GM20431 (cell line): ENCODE measurements around the gene IGFBP3.

Experiments used
- in situ Hi-C: fragments of 300-500 bp; cut with MseI, MboI; formaldehyde crosslinking; loops from one replicate; pipeline ENCODE4 v1.15.0; 2020; ENCODE audit warnings: low sequenced_read_pairs; ENCODE audit not compliant: unreplicated experiment

The IGFBP3 gene

DNA sequence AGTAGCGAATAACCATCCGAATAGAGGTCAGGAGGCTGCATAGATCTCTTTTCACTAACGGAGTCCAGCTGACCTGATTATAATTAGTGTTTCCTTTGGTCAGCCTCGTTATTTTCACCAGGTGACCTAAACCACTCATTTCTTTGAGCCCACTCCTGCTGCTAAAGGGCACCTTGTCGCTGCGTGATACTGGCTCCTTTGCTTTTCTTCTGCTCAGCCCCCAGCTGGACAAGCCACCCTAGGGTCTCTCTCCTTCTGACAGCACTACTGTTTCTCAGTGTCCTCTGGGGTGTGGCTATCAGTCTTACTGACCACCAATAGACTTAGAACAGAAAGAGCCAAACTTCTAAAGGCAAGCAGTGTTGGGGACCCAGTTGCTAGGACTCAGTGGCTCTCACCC lies 2.7 kb upstream of the IGFBP3 start:
- in situ Hi-C loops: loop anchor here (25.0 kb wide), 2 partner anchors 1163 to 1263 kb away; no protein-coding TSS in a partner anchor

DNA sequence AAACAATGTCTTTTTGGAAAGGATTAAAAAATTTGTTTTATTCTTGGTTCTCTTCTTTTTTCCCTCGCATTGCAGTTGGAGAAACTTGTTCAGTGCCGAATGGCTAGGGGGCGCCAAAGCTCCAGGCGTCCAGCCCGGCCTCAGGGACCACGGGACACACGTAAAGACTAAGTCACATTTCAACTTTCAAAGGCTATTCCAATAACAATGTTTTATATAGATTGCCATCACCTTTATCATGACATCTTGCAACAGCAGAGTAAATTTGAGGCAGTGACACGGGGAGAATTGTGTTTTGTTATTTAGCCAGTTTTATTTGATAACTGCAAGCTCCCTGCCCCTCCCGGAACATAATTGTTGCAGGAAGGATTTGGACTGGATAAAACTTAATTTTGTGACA lies 2.2 kb upstream of the IGFBP3 start:
- in situ Hi-C loops: loop anchor here (25.0 kb wide), 2 partner anchors 1164 to 1264 kb away; no protein-coding TSS in a partner anchor

DNA sequence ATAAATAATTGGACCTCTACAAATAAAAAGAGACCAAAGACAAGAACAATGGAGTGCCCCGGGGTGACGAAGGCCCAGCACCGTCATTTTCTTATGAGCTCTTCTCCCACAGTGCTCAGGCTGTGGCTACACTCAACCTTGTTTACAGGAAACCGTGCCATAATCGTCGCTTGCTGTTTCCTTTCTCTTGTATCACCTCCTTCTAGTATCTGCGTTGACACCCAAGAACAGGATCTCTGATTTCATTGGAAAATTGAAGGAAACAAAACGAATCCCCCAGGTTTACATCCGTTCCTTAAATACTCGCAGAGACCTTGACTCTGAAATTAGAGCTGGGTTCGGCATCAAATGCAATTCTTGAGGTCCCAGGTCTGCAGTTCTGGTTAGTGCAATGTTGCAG lies 1.7 kb upstream of the IGFBP3 start:
- in situ Hi-C loops: loop anchor here (25.0 kb wide), 2 partner anchors 1164 to 1264 kb away; no protein-coding TSS in a partner anchor

DNA sequence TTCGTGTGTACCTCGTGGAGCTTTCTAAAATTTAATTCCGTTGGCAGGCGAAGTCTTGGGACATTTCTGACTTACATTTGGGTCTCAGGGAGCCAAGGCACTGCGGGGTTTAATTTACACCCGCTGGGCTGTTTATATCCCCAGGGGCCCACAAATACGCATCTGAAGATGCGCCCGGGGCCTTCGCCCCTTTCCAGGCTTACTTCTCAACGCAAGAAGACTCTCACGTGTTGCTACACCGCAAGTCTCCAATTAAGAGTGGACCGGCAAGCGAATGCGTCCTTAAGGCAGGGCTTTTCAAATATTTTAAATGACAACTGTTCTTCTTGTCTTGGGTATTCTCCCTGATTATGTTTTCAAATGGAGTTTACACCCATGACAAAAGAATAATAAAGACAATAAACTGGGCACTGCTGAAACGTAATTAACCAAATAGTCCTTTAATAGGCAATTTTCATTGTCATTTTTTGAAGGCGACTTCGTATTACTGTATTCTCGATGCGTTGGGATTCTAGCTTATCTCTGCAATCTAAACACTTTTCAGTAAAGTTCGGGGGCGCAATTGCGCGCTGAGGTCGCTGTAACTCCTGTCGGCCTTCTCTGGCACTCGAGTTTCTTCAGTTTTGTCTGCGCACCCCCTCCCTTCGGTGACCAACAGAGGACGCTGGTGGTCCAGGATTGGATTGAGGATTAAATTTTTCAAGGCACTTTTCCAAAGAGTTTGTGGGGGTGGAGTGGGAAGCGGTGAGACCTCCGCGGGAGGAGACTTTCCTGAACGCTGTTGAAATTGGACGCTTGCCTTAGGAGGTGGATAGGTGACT lies 837 bp upstream of the IGFBP3 start:
- in situ Hi-C loops: loop anchor here (25.0 kb wide), 2 partner anchors 1165 to 1265 kb away; no protein-coding TSS in a partner anchor

DNA sequence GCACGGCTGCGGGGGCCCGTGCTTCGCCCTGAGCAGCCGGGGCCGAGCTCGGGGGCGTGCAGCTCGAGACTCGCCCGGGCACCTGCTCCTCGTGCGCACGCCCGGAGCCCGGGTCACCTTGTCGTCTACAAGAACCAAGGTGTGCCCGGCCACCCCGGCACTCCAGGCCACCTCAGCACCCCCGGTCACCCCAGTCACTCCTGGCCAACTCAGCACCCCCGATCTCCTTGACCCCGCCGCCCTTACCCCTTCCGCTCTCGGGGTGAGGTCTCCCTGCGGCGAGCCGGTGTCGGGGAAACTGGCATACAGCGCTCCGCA lies 268 bp upstream of the IGFBP3 start:
- in situ Hi-C loops: loop anchor here (25.0 kb wide), 2 partner anchors 1166 to 1266 kb away; no protein-coding TSS in a partner anchor

DNA sequence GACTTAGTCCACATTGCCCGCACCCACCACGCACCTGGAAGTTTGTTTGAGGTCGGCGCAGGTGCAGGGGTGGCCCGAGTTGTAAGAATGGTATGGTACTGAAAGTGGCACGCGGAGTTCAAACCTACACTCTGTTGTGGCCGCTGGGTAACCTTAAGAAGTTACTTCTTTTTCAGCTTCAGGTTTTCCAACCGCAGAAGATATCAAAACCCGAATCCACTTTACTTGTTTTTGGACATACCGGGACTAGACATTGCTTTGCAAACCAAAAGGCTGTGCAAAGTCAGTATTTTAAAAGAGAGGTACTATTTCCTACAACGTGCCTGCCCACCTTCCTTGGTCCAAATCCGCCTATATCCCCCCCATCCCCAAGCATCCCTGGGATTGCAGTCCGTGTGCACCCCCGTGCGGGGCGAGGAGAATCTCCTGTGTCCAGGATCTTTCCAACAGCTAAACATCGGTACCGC lies 1.0 kb downstream of the IGFBP3 start:
- in situ Hi-C loops: loop anchor here (10.0 to 25.0 kb wide), 3 partner anchors 435 to 1267 kb away; no protein-coding TSS in a partner anchor

DNA sequence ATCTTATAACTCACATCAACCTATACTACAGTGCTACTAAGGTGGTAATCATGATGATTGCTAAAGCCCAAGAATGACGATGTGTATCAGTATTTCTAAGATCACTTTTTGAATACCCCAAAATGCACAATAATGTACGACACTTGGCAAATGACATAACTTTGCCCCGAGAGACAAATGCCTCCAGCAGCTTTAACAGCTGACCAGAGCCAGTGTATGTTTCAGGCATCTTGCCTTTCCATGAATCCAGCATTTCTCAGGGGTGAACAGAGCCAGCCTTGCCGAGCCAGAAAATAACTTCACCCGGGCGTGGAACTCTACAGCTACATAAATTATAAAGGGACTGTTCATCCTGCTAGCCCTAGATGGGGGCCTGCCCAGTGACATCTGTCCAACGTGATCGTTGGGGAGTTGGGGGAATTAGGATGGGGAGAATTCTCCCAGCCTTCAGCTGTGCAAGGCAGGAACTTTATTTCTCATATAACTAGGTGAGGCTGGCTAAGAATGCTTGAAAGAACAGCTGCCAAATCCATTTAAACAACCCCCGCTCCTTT lies 1.8 kb downstream of the IGFBP3 start:
- in situ Hi-C loops: loop anchor here (10.0 to 25.0 kb wide), 3 partner anchors 435 to 1268 kb away; no protein-coding TSS in a partner anchor

DNA sequence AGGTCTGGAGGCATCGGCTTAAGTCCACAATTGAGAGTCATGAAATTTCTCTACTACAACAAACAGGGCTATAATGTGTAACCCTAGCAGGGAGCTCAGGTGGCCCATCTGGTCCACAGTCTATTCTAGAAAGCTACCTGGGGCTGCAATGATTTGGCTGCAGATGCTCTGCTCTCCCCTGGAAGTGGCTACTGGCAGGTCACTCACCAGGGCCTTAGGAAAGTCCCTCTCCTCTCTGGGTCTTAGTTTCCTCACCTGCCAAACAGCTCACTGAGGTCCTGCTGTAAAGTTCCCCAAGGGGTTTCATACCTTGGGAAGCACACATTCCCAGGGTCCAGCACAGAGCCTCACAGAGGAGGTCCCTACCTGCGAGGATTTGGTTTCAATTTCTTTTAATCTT lies 2.5 kb downstream of the IGFBP3 start:
- in situ Hi-C loops: loop anchor here (10.0 to 25.0 kb wide), 3 partner anchors 436 to 1269 kb away; no protein-coding TSS in a partner anchor

DNA sequence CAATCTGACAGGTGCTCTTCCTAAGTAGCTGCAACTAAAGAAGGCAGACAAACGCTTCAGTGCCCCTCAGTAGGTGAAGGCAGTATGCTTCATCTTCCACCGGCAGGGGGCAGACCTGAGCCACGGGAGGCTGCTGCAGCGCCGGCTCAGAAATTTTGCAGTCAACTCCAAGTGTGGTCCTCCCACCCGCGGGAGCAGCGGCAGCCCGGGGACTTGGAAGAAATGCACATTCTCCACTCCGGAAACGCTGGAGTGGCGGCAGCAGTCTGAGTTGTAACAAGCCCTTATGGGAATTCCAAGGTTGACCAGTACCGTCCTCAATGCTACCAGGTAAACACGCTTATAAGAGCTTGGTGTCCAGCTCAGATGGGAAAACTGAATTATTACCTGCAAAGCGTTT lies 3.4 kb downstream of the IGFBP3 start:
- in situ Hi-C loops: loop anchor here (10.0 to 25.0 kb wide), 3 partner anchors 437 to 1270 kb away; no protein-coding TSS in a partner anchor

DNA sequence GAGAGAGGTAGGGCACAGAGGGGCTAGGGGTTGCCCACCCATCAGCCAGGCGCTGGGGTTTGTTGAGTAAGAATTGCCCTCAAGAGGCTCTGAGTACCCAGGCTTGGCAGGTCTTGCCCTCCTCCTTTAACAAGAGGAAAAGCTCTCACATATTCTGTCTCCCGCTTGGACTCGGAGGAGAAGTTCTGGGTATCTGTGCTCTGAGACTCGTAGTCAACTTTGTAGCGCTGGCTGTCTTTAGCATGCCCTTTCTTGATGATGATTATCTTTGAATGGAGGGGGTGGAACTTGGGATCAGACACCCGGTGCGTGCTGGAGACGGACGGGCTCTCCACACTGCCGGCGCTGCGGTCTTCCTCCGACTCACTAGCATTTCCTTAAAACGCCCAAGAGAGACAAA lies 4.0 kb downstream of the IGFBP3 start:
- in situ Hi-C loops: loop anchor here (10.0 to 25.0 kb wide), 3 partner anchors 438 to 1270 kb away; no protein-coding TSS in a partner anchor

DNA sequence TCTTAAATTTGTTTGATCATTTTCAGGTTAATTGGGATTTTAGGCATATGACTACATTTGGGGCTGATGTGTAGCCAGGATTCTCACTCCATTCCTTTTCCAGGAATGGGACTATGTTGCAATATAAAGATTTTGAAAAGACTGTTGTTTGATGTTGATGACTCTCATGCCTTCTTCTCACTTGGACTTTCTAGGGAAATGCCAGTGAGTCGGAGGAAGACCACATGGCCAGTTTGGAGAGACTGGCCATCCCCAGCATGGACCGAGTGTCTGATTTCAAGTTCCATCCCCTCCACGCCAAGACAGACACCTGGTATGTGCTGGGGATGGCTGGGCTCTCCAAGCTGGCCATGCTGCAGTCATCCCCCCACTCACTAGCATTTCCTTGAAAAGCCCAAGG lies 5.5 kb downstream of the IGFBP3 start:
- in situ Hi-C loops: loop anchor here (10.0 to 25.0 kb wide), 3 partner anchors 439 to 1272 kb away; no protein-coding TSS in a partner anchor

DNA sequence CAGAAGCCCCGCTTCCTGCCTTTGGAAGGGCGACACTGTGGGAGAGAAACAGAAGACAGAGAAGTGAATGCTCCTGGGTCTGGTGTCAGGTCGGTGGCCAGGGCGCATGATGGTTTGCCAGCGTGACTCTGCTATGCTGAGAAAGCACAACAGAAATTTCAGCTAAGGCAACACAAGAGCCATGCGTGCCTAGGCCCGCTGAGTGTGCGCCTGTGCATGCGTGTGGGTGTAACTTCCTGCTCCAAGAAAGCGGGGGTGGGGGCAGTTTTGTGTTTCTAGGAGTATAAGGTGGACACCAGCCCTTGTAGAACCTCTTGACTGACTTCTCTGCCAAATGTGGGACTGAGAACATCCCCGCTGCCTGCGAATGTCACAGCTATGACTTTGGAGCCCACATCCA lies 6.2 kb downstream of the IGFBP3 start:
- in situ Hi-C loops: loop anchor here (10.0 to 25.0 kb wide), 3 partner anchors 440 to 1272 kb away; no protein-coding TSS in a partner anchor

DNA sequence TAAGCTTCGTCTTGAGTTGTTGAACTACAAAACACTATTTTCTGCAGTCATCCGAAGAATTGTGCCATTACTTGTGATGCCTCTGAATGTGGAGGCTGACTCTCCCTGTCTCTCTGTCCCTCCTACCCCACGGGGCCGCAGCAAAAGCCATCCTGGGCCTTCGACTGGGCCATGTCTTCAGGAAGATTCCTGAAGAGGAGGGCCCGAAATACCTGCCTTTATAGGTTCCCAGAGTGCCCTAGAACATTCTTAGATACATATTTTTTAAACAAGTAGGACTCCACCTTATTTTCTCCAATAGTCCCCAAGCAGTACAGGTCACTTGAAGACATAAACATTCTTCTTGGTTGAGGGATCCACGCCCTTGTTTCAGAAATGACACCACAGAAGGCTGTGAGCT lies 8.1 kb downstream of the IGFBP3 start:
- in situ Hi-C loops: loop anchor here (10.0 to 25.0 kb wide), 3 partner anchors 442 to 1274 kb away; no protein-coding TSS in a partner anchor

DNA sequence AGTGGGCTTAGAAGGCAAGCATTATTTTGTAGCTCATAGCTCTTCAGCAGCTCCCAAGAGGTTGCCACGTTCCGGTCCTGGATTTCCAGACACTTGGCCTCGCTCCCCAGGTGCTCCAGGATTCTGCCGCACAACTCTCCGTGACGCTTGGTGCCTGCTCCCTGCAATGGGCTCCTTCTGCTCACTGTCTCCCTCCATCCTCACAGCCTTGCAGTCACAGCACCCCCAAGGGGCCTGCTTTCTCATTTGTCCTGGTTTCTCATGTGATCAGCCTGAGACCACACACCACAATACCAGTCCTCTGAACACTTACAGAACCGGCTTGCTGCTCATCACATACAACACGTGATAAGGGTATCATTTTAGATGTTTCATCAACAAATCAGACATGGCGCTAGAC lies 9.8 kb downstream of the IGFBP3 start:
- in situ Hi-C loops: loop anchor here (10.0 to 25.0 kb wide), 3 partner anchors 443 to 1276 kb away; no protein-coding TSS in a partner anchor

DNA sequence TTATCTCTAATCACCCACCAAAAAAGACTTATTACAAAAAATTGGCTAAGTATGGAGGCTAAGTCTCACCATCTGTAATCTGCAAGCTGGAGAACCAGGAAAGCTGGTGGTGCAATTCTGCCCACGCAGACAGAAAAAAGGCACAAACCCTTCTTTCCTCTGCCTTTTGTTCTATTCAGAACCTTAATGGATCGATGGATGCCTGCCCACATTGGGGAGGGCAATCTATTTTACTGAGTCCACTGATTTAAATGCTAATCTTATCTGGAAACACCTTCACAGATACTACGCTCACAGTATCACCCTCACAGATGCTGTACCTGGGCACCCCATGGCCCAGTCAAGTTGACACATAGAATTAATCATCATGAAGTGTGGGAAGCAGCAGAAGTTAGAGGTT lies 10.2 kb downstream of the IGFBP3 start:
- in situ Hi-C loops: loop anchor here (10.0 to 25.0 kb wide), 3 partner anchors 444 to 1276 kb away; no protein-coding TSS in a partner anchor

DNA sequence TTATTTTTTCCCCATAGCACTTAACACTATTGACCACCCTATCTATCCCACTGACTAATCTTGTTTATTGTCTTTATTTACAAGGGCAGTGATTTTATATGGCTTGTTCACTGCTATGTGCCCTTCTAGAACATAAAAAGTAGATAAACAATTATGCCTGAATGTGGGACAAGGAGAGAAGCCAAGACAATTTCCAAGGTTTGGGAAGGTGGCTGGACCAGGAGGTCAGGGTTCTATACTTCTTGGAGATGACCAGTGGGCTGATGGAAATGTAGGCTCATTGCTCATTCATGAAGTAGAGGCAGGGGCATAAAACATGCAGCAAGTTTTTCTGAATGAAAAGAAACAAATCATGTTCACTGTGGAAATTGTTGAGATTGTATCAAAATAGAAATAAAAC lies 11.5 kb downstream of the IGFBP3 start:
- in situ Hi-C loops: loop anchor here (25.0 kb wide), 2 partner anchors 1178 to 1278 kb away; no protein-coding TSS in a partner anchor

DNA sequence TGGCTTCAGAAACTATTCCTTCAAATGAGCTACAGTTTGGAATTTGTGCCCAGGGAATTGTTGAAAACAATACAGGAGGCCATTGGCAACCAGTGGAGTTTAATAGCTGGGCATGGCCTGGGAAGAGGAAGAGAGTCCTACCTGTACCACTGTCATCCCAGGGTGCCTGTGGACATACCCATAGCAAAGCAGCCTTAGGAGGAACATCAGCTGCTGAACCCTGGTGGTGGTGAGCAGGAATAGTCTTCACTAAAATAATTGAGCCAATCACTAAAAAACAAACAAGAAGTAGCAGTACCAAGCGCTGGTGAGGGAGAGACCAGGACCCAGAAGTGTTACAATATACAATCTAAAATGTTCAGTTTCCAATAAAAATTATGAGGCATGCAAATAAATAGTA lies 18.3 kb downstream of the IGFBP3 start:
- in situ Hi-C loops: loop anchor here (25.0 kb wide), 2 partner anchors 1184 to 1284 kb away; no protein-coding TSS in a partner anchor

DNA sequence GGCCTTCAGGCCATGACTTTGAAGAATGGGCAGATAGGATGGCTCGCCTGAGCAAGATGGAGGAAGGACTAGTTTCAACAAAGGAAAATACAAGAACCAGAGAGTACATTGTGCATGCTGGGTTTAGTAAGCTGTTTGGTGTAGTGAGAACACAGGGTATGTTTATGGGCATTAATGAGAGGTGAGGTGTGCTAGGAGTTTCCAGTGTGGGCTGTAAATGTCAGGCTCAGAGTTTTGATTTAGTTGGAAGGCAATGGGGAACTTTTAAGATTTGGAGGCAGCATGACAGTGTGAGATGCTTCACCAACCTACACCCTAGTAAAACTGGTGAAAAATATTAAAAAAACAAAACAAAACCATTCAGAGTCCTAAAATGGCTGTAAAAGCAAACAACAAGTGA lies 19.5 kb downstream of the IGFBP3 start:
- in situ Hi-C loops: loop anchor here (25.0 kb wide), 2 partner anchors 1186 to 1286 kb away; no protein-coding TSS in a partner anchor

DNA sequence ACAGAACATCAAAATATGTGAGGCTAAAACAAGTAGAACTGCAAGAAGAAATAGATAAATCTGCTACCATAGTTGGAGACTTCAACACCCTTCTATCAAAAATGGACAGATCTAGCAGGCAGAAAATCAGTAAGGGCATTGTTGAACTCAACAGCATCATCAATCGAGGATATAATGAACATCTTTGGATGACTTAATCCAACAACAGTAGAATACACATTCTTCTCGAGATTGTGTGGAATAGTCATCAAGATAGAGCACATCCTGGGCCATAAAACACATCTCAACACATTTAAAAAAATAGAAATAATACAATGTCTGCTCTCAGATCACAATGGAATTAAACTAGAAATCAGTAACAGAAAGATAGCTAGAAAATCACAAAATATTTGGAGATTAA lies 22.9 kb downstream of the IGFBP3 start:
- in situ Hi-C loops: no loop called here

DNA sequence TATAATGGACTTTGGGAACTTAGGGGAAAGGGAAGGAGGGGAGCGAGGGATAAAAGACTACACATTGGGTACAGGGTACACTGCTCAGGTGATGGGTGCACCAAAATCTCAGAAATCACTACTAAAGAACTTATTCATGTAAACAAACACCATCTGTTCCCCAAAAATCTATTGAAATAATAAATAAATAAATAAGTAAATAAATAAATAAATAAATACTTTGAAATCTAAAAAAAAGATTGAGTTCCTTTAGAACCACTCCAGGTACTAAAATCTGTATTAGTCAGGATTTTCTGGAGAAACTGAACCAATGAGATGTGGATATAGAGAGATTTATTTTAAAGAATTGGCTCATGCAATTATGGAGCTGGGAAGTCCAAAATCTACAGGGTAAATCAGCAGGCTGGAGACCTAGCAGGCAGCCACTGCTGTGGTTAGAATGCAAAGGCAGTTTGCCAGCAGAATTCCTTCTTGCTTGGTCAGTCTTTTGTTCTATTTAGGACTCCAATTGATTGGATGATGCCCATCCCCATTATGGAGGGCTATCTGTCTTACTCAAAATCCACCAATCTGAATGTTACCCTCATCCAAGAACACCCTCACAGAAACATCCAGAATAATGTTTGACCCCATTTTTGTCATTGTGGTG lies 23.9 kb downstream of the IGFBP3 start:
- in situ Hi-C loops: no loop called here
